H1 (cell line): ENCODE data around the gene MDM1. TPM values are rescaled to one million over a fixed set of nuclear protein-coding genes. Genes with fewer than 3 reads are reported as not detected.

Source experiments
- CTCF ChIA-PET: fragments of 300-600 bp; sonication (Branson Sonifier 250); formaldehyde crosslinking; loops from one replicate; lab custom pipeline; 2021; ENCODE audit not compliant: partially characterized antibody; lab: Charles Lee
- POLR2A ChIA-PET: fragments of 300-600 bp; sonication (Branson Sonifier 250); formaldehyde crosslinking; loops from one replicate; lab custom pipeline; 2021; ENCODE audit warnings: inconsistent platforms; ENCODE audit not compliant: partially characterized antibody; lab: Charles Lee
- DNase-seq, 2 experiments: peaks; one replicate each; pipeline versions ENCODE4 v3.0.0 to v3.0.0-alpha.2; 2010 to 2022; ENCODE audit warnings: low spot score in 2 of 2, low read depth in 1 of 2, mixed read lengths in 1 of 2
- FAIRE-seq: peaks from 2 replicates; lab custom pipeline; 2011; peaks lifted over from hg19 to GRCh38; lab: Jason Lieb, UNC
- H2AFZ ChIP-seq: 2 replicates; pipeline ENCODE4 v1.8.1; 2012; ENCODE audit warnings: low read length, inconsistent platforms
- H2AK5ac ChIP-seq: 2 replicates; pipeline ENCODE4 v1.6.1; 2013; ENCODE audit warnings: low read depth, low read length
- H2BK120ac ChIP-seq: replicated peaks from 2 replicates; pipeline ENCODE3; 2013; ENCODE audit warnings: low read depth, low read length, inconsistent platforms
- H2BK12ac ChIP-seq: 2 replicates; pipeline ENCODE4 v1.6.1; 2013; ENCODE audit warnings: low read depth, low read length
- H2BK15ac ChIP-seq: 2 replicates; pipeline ENCODE4 v1.6.1; 2013; ENCODE audit warnings: low read length
- H2BK20ac ChIP-seq: 2 replicates; pipeline ENCODE4 v1.6.1; 2013; ENCODE audit warnings: low read length
- H2BK5ac ChIP-seq: 2 replicates; pipeline ENCODE4 v1.6.1; 2013; ENCODE audit warnings: low read depth, low read length
- H3K14ac ChIP-seq: 2 replicates; pipeline ENCODE4 v1.6.1; 2013; ENCODE audit warnings: inconsistent platforms; ENCODE audit not compliant: insufficient read length
- H3K18ac ChIP-seq: 2 replicates; pipeline ENCODE4 v1.6.1; 2013; ENCODE audit warnings: low read length; ENCODE audit errors: extremely low read depth
- H3K23ac ChIP-seq: 2 replicates; pipeline ENCODE4 v1.6.1; 2013; ENCODE audit warnings: inconsistent platforms; ENCODE audit not compliant: insufficient read length
- H3K23me2 ChIP-seq: 2 replicates; pipeline ENCODE4 v1.6.1; 2013; ENCODE audit warnings: low read depth, low read length
- H3K27ac ChIP-seq: 2 replicates; pipeline ENCODE4 v1.6.1; 2011; ENCODE audit warnings: low read depth, low read length, inconsistent platforms
- H3K27me3 ChIP-seq, 4 experiments: replicated peaks in 1 of 4; 1 replicate in 1 of 4; 2 replicates in 3 of 4; pipeline versions ENCODE4 v1.6.1 to v1.8.1; 2011 to 2013; ENCODE audit warnings: low read length in 3 of 4, mild to moderate bottlenecking in 3 of 4, inconsistent platforms in 2 of 4, mixed read lengths in 2 of 4, moderate library complexity in 1 of 4; ENCODE audit not compliant: control insufficient read depth in 3 of 4, insufficient read depth in 3 of 4; ENCODE audit errors: extremely low read depth in 1 of 4
- H3K36me3 ChIP-seq, 4 experiments: 2 replicates each; pipeline versions ENCODE4 v1.6.1 to v1.8.1; 2011 to 2013; ENCODE audit warnings: mild to moderate bottlenecking in 4 of 4, low read length in 3 of 4, moderate library complexity in 2 of 4, control low read depth in 1 of 4, inconsistent platforms in 1 of 4; ENCODE audit not compliant: insufficient read depth in 4 of 4, control insufficient read depth in 2 of 4
- H3K4ac ChIP-seq: replicated peaks from 2 replicates; pipeline ENCODE3; 2013; ENCODE audit warnings: low read length, low read depth, mixed read lengths, inconsistent platforms; ENCODE audit not compliant: insufficient read length
- H3K4me1 ChIP-seq, 4 experiments: replicated peaks in 1 of 4; 1 replicate in 1 of 4; 2 replicates in 3 of 4; pipeline versions ENCODE4 v1.6.1 to v1.8.1; 2011 to 2013; ENCODE audit warnings: low read length in 3 of 4, inconsistent platforms in 2 of 4, mixed read lengths in 1 of 4; ENCODE audit not compliant: insufficient read depth in 4 of 4, control insufficient read depth in 3 of 4
- H3K4me2 ChIP-seq, 2 experiments: 2 replicates each; pipeline versions ENCODE4 v1.6.1 to v1.8.1; 2011 to 2013; ENCODE audit warnings: low read depth in 2 of 2, low read length in 2 of 2, control low read depth in 1 of 2, inconsistent platforms in 1 of 2, mild to moderate bottlenecking in 1 of 2; ENCODE audit not compliant: insufficient read depth in 1 of 2
- H3K4me3 ChIP-seq, 4 experiments: fragments of 200-600, 300-600 bp in 1 of 4; sonication (generic), shearing (Covaris generic), sonication (Bioruptor Twin) in 1 of 4; 2 replicates each; pipeline versions ENCODE4 v1.5.1 to v1.8.1; 2011 to 2016; ENCODE audit warnings: low read length in 4 of 4, low read depth in 3 of 4, control low read depth in 2 of 4, inconsistent platforms in 2 of 4, mild to moderate bottlenecking in 2 of 4, mixed read lengths in 1 of 4, moderate library complexity in 1 of 4; ENCODE audit not compliant: insufficient read depth in 2 of 4; ENCODE audit errors: extremely low read depth in 1 of 4
- H3K56ac ChIP-seq: replicated peaks from 2 replicates; pipeline ENCODE3; 2013; ENCODE audit warnings: low read depth, mild to moderate bottlenecking, mixed read lengths, low read length, inconsistent platforms; ENCODE audit not compliant: insufficient read length
- H3K79me1 ChIP-seq: 2 replicates; pipeline ENCODE4 v1.6.1; 2013; ENCODE audit warnings: low read depth, low read length, control low read depth
- H3K79me2 ChIP-seq, 2 experiments: 2 replicates each; pipeline versions ENCODE4 v1.6.1 to v1.8.1; 2012 to 2013; ENCODE audit warnings: low read length in 2 of 2, mild to moderate bottlenecking in 2 of 2, inconsistent platforms in 1 of 2; ENCODE audit not compliant: insufficient read depth in 2 of 2, control insufficient read depth in 1 of 2
- H3K9ac ChIP-seq, 4 experiments: replicated peaks in 1 of 4; 1 replicate in 1 of 4; 2 replicates in 3 of 4; pipeline versions ENCODE4 v1.6.1 to v1.8.1; 2011 to 2013; ENCODE audit warnings: low read depth in 3 of 4, low read length in 3 of 4, control low read depth in 2 of 4, mild to moderate bottlenecking in 2 of 4, moderate library complexity in 2 of 4, inconsistent platforms in 1 of 4; ENCODE audit errors: extremely low read depth in 1 of 4
- H3K9me3 ChIP-seq, 2 experiments: 2 replicates each; pipeline versions ENCODE4 v1.6.1 to v1.8.1; 2012 to 2013; ENCODE audit warnings: mild to moderate bottlenecking in 2 of 2, moderate library complexity in 2 of 2, control low read depth in 1 of 2, inconsistent platforms in 1 of 2, low read depth in 1 of 2, low read length in 1 of 2, mixed read lengths in 1 of 2; ENCODE audit not compliant: insufficient read depth in 2 of 2
- H4K20me1 ChIP-seq, 2 experiments: replicated peaks in 1 of 2; 2 replicates each; pipeline versions ENCODE3 to v1.8.1; 2011 to 2013; ENCODE audit warnings: inconsistent platforms in 2 of 2, low read length in 2 of 2, mild to moderate bottlenecking in 1 of 2; ENCODE audit not compliant: insufficient read depth in 2 of 2, control insufficient read depth in 1 of 2
- H4K5ac ChIP-seq: 2 replicates; pipeline ENCODE4 v1.6.1; 2013; ENCODE audit warnings: low read length, low read depth, mixed read lengths, inconsistent platforms; ENCODE audit not compliant: insufficient read length
- H4K8ac ChIP-seq: 2 replicates; pipeline ENCODE4 v1.8.0; 2013; ENCODE audit warnings: mild to moderate bottlenecking, moderate library complexity, low read length, inconsistent platforms; ENCODE audit not compliant: insufficient read depth; ENCODE audit errors: extremely low read depth
- H4K91ac ChIP-seq: replicated peaks from 2 replicates; pipeline ENCODE3; 2013; ENCODE audit warnings: low read length, mixed read lengths, inconsistent platforms; ENCODE audit not compliant: insufficient read length
- BACH1 ChIP-seq: IDR thresholded peaks from 2 replicates; pipeline ENCODE4 v1.6.1; 2012; ENCODE audit warnings: low read length, improper control_type of control experiment
- CBX5 ChIP-seq: fragments of 300-800, 300-1000 bp; sonication (generic); IDR thresholded peaks from 2 replicates; pipeline ENCODE4 v1.7.1; 2016; ENCODE audit warnings: antibody characterized with exemption, low read length, low read depth
- CEBPB ChIP-seq: IDR thresholded peaks from 2 replicates; pipeline ENCODE4 v1.6.1; 2012; ENCODE audit warnings: low read depth, low read length
- CTBP2 ChIP-seq: IDR thresholded peaks from 2 replicates; pipeline ENCODE4 v1.7.0; 2011; ENCODE audit warnings: borderline replicate concordance, mild to moderate bottlenecking, moderate library complexity, mixed read lengths, low read length; ENCODE audit not compliant: insufficient read depth, insufficient read length
- KDM1A ChIP-seq: fragments of 200-600, 300-600 bp; sonication (generic); IDR thresholded peaks from 2 replicates; pipeline ENCODE4 v1.7.1; 2016; ENCODE audit warnings: mild to moderate bottlenecking, low read length, borderline replicate concordance
- MAFK ChIP-seq: IDR thresholded peaks from 2 replicates; pipeline ENCODE4 v1.6.1; 2012; ENCODE audit warnings: low read depth, mild to moderate bottlenecking, improper control_type of control experiment, low read length
- POU5F1 ChIP-seq: IDR thresholded peaks from 2 replicates; pipeline ENCODE4 v1.6.1; 2011; ENCODE audit warnings: low read depth, mild to moderate bottlenecking, low read length, moderate library complexity
- SAP30 ChIP-seq: fragments of 300-600 bp; sonication (generic); IDR thresholded peaks from 2 replicates; pipeline ENCODE4 v1.7.1; 2012; ENCODE audit warnings: low read length, moderate library complexity, mild to moderate bottlenecking, inconsistent platforms; ENCODE audit not compliant: insufficient read depth, insufficient replicate concordance
- TAF7 ChIP-seq: optimal IDR thresholded peaks from 2 replicates; pipeline ENCODE3; 2011; ENCODE audit warnings: low read depth, mild to moderate bottlenecking, inconsistent platforms, low read length, moderate library complexity, borderline replicate concordance
- TBP ChIP-seq: IDR thresholded peaks from 2 replicates; pipeline ENCODE4 v1.6.1; 2011; ENCODE audit warnings: low read depth, low read length, improper control_type of control experiment
- WGBS, 2 experiments: shearing (Covaris generic) in 1 of 2; methylation state at CpG; one replicate each; pipeline versions ENCODE4 v1.1.6 to v1.1.7; 2013 to 2015; ENCODE audit warnings: low lambda C conversion rate in 2 of 2, mixed read lengths in 2 of 2, inconsistent platforms in 1 of 2, low coverage in 1 of 2, missing lambda C conversion rate in 1 of 2; ENCODE audit not compliant: insufficient replicate concordance in 2 of 2, insufficient coverage in 1 of 2, insufficient read length in 1 of 2; ENCODE audit errors: extremely low coverage in 1 of 2, missing lambda C conversion rate in 1 of 2; 5-methylcytosine and 5-hydroxymethylcytosine counted together
- polyA plus RNA-seq, 7 experiments: library from polyadenylated mRNA; depleted of rRNA in 3 of 7; stranded (reverse) in 5 of 7; unstranded in 2 of 7; fragments of >200 nt in 5 of 7; fragments of 200-250 nt in 2 of 7; gene quantifications; 1 replicate in 5 of 7; 2 replicates in 1 of 7; 4 replicates in 1 of 7; pipeline versions ENCODE4 v1.2.1 to v1.2.3, GENCODE V29; 2011 to 2013; ENCODE audit warnings: missing spikeins in 2 of 7, mixed read lengths in 2 of 7
- total RNA-seq: library from RNA; stranded (reverse); fragmentation: NEBNext Ultra II Directional; extraction: Animal tissue kit (Norgen Biotek cat#: 25700); gene quantifications from 2 replicates; pipeline ENCODE4 v1.2.1, GENCODE V29; 2021
- TF ChIP-seq, protein P1 (sequence below): IDR thresholded peaks from 2 replicates; pipeline ENCODE4 v1.6.1; 2012; ENCODE audit warnings: inconsistent platforms
- TF ChIP-seq, protein P2 (sequence below): IDR thresholded peaks from 2 replicates; pipeline ENCODE4 v1.6.1; 2012; ENCODE audit warnings: inconsistent platforms
- TF ChIP-seq, protein P3 (sequence below): IDR thresholded peaks from 2 replicates; pipeline ENCODE4 v1.6.1; 2011; ENCODE audit warnings: low read depth, mild to moderate bottlenecking, low read length; ENCODE audit not compliant: insufficient read depth

MDM1 gene
- total and polyA plus RNA-seq, 2 of the 8 experiments (the other 6 are each of a cell fraction or from before 2014, with no cell fraction given) = 3.1 to 10.7 TPM

DNA sequence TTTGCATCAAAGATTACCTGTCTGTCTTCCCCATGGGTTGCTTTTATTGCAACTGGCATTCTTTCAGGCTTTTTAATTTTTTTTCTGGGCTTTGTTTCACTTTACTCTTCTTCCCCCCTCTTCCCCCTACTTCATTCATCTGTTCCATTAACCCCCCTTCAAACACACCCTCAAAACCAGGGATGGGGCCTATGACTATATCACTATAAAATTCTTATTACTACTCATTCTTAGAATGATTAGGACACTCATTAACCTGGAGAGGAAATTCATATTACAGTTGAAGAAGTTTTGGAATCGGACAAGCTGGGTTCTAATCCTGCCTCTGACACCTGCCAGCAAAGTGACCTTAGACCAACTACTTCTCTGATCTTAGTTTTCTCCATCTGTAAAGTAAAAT is 24.8 kb upstream of the MDM1 start:
- Histone ChIP-seq H3K27ac (no peak overlapping the region), H4K5ac (no peak overlapping the region), H3K23ac (no peak overlapping the region), H3K4me2 (no peak overlapping the region), H3K4me1 (peaks cover 0 to 3% (median under 1%) of the 10 kb centered on the region in 4 experiments; a peak in 2 of 7 replicates), H3K9me3 (no peaks in the 10 kb centered on the region), H2BK20ac (no peak overlapping the region), H3K36me3 (no peaks in the 10 kb centered on the region), H2BK120ac (no peak overlapping the region), H3K23me2 (no peaks in the 10 kb centered on the region), H2BK12ac (no peak overlapping the region), H2BK15ac (no peak overlapping the region), H2BK5ac (no peak overlapping the region), H3K79me1 (no peaks in the 10 kb centered on the region), H3K4me3 (no peak overlapping the region), H4K91ac (no peak overlapping the region), H4K8ac (no peak overlapping the region), H4K20me1 (no peaks in the 10 kb centered on the region), H3K9ac (no peak overlapping the region), H3K18ac (no peak overlapping the region), H2AFZ (no peak overlapping the region), H3K79me2 (no peaks in the 10 kb centered on the region), H3K4ac (no peak overlapping the region), H3K27me3 (no peaks in the 10 kb centered on the region; a peak in 1 of 7 replicates), H3K14ac (no peak overlapping the region), H2AK5ac (no peak overlapping the region), H3K56ac (no peak overlapping the region)
- CTCF ChIA-PET = interaction anchor here (0.7 to 1.5 kb wide), 4 partner anchors 23 to 245 kb away, joined by 3 to 5 read pairs (median 4); no protein-coding TSS in a partner anchor
- POLR2A ChIA-PET = no interaction called here
- FAIRE-seq (no peak), DNase-seq (no peak)
- 100% methylated on average over 1 of the region's 1 CpG; no CpG with 5 or more reads in 1 of the 2 experiments for WGBS, 2 experiments
- TF ChIP-seq TAF7 = no peak
- no peak for TF ChIP-seq CBX5
- TF ChIP-seq KDM1A = no peak
- TF ChIP-seq, protein P1, sequence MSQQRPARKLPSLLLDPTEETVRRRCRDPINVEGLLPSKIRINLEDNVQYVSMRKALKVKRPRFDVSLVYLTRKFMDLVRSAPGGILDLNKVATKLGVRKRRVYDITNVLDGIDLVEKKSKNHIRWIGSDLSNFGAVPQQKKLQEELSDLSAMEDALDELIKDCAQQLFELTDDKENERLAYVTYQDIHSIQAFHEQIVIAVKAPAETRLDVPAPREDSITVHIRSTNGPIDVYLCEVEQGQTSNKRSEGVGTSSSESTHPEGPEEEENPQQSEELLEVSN = no peak
- no peak for TF ChIP-seq CEBPB
- no peak for TF ChIP-seq SAP30
- TF ChIP-seq, protein P2, sequence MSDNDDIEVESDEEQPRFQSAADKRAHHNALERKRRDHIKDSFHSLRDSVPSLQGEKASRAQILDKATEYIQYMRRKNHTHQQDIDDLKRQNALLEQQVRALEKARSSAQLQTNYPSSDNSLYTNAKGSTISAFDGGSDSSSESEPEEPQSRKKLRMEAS = no peak
- TF ChIP-seq MAFK = no peak
- TF ChIP-seq TBP = no peak
- no peak for TF ChIP-seq BACH1
- no peak for TF ChIP-seq CTBP2
- TF ChIP-seq POU5F1 = no peak
- TF ChIP-seq, protein P3, sequence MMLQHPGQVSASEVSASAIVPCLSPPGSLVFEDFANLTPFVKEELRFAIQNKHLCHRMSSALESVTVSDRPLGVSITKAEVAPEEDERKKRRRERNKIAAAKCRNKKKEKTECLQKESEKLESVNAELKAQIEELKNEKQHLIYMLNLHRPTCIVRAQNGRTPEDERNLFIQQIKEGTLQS = no peak
